ENCODE data around the gene DOK5. TPM values are rescaled to one million over a fixed set of nuclear protein-coding genes. Genes with fewer than 3 reads are reported as not detected.

DOK5 gene
- total RNA-seq, 2 donors from 2014 or later, result 4.6 to 6.7 TPM

GRCh38 chr20:54559890-54560289 lies 84.5 kb downstream of the DOK5 start:
- no peak for DNase-seq
- H3K27ac Mint-ChIP-seq, result no peak overlapping the region
- no peaks in the 10 kb centered on the region for H3K36me3 Mint-ChIP-seq (ENCODE audit: low read depth)
- H3K27ac ChIP-seq (ENCODE audit: low read depth, low read length), result no peak overlapping the region
- H3K9me3 Mint-ChIP-seq, result no peaks in the 10 kb centered on the region
- no peaks in the 10 kb centered on the region for H3K4me1 ChIP-seq (ENCODE audit: control insufficient read depth, insufficient read depth, low read length)
- H3K4me1 Mint-ChIP-seq, result no peaks in the 10 kb centered on the region
- no peaks in the 10 kb centered on the region for H3K9me3 ChIP-seq (ENCODE audit: control insufficient read depth, low read length)
- H3K4me3 Mint-ChIP-seq, result no peak overlapping the region
- WGBS, 2 experiments (ENCODE audit: insufficient coverage in 1 of 2, insufficient read length in 1 of 2), result 94 to 100% methylated on average over 1 to 3 of the region's 3 CpGs
- no peaks in the 10 kb centered on the region for H3K27me3 ChIP-seq (ENCODE audit: control insufficient read depth, insufficient read depth, low read length, poor library complexity, severe bottlenecking)
- no peak overlapping the region for H3K9ac ChIP-seq (ENCODE audit: extremely low read depth, low read length, poor library complexity, severe bottlenecking)
- H3K4me3 ChIP-seq (ENCODE audit: low read length), result no peak overlapping the region
- H3K27me3 Mint-ChIP-seq (ENCODE audit: insufficient read depth), result no peaks in the 10 kb centered on the region
- no peak for TF ChIP-seq CTCF (conservative IDR thresholded peaks at IDR 0.05)
- H3K36me3 ChIP-seq (ENCODE audit: control insufficient read depth, insufficient read depth, low read length), result no peaks in the 10 kb centered on the region

GRCh38 chr20:54560357-54560756 lies 85.0 kb downstream of the DOK5 start:
- no peak for DNase-seq
- no peak overlapping the region for H3K27ac Mint-ChIP-seq
- Histone ChIP-seq H3K27ac (ENCODE audit: low read depth, low read length) (no peak overlapping the region), H3K4me3 (ENCODE audit: low read length) (no peak overlapping the region), H3K9ac (ENCODE audit: extremely low read depth, low read length, poor library complexity, severe bottlenecking) (no peak overlapping the region), H3K4me1 (ENCODE audit: control insufficient read depth, insufficient read depth, low read length) (no peaks in the 10 kb centered on the region), H3K27me3 (ENCODE audit: control insufficient read depth, insufficient read depth, low read length, poor library complexity, severe bottlenecking) (no peaks in the 10 kb centered on the region), H3K36me3 (ENCODE audit: control insufficient read depth, insufficient read depth, low read length) (no peaks in the 10 kb centered on the region), H3K9me3 (ENCODE audit: control insufficient read depth, low read length) (no peaks in the 10 kb centered on the region)
- TF ChIP-seq CTCF (conservative IDR thresholded peaks at IDR 0.05), result no peak
- H3K36me3 Mint-ChIP-seq (ENCODE audit: low read depth), result no peaks in the 10 kb centered on the region
- no peaks in the 10 kb centered on the region for H3K9me3 Mint-ChIP-seq
- H3K27me3 Mint-ChIP-seq (ENCODE audit: insufficient read depth), result no peaks in the 10 kb centered on the region
- H3K4me1 Mint-ChIP-seq, result no peaks in the 10 kb centered on the region
- WGBS, 2 experiments (ENCODE audit: insufficient coverage in 1 of 2, insufficient read length in 1 of 2), result 50 to 92% methylated on average over 1 to 4 of the region's 4 CpGs
- no peak overlapping the region for H3K4me3 Mint-ChIP-seq

- no peaks in the 10 kb centered on the region for H3K27me3 ChIP-seq (ENCODE audit: control insufficient read depth, insufficient read depth, low read length, poor library complexity, severe bottlenecking)
- H3K4me1 ChIP-seq (ENCODE audit: control insufficient read depth, insufficient read depth, low read length), result no peaks in the 10 kb centered on the region
- no peak overlapping the region for H3K4me3 ChIP-seq (ENCODE audit: low read length)
- no peak overlapping the region for H3K4me3 Mint-ChIP-seq
- no peak overlapping the region for H3K27ac ChIP-seq (ENCODE audit: low read depth, low read length)
- no peak overlapping the region for H3K9ac ChIP-seq (ENCODE audit: extremely low read depth, low read length, poor library complexity, severe bottlenecking)
- TF ChIP-seq CTCF (conservative IDR thresholded peaks at IDR 0.05), result no peak
- H3K27ac Mint-ChIP-seq, result no peak overlapping the region
- H3K4me1 Mint-ChIP-seq, result no peaks in the 10 kb centered on the region
- no peaks in the 10 kb centered on the region for H3K9me3 Mint-ChIP-seq
- H3K36me3 Mint-ChIP-seq (ENCODE audit: low read depth), result no peaks in the 10 kb centered on the region
- DNase-seq, result no peak
- H3K9me3 ChIP-seq (ENCODE audit: control insufficient read depth, low read length), result no peaks in the 10 kb centered on the region
- 82 to 100% methylated on average over 1 of the region's 1 CpG for WGBS, 2 experiments (ENCODE audit: insufficient coverage in 1 of 2, insufficient read length in 1 of 2)
- H3K27me3 Mint-ChIP-seq (ENCODE audit: insufficient read depth), result no peaks in the 10 kb centered on the region
- H3K36me3 ChIP-seq (ENCODE audit: control insufficient read depth, insufficient read depth, low read length), result no peaks in the 10 kb centered on the region
Measured at GRCh38 chr20:54565255-54565654, 89.9 kb downstream of the DOK5 start.

Measured in endodermal cell (in vitro differentiated cells).